ENCODE results near the gene RGS7BP.
"Not testable (repeated sequence)": the region's sequence is repeated elsewhere in the genome, so short reads cannot be mapped to it uniquely, and the experiment has no call there.

The RGS7BP gene

GRCh38 chr5:64534033-64534432 lies 28.2 kb downstream of the RGS7BP start:
- intact Hi-C loops (cut with DNase I) = no loop called here
- DNase-seq = no peak

- no peak for DNase-seq
- intact Hi-C loops (cut with DNase I) = no loop called here
Observed at GRCh38 chr5:64557911-64558310, 52.1 kb downstream of the RGS7BP start.

- intact Hi-C loops (cut with DNase I); DNase-seq: not testable (repeated sequence)
Observed at GRCh38 chr5:64558641-64559040, 52.8 kb downstream of the RGS7BP start.

DNA sequence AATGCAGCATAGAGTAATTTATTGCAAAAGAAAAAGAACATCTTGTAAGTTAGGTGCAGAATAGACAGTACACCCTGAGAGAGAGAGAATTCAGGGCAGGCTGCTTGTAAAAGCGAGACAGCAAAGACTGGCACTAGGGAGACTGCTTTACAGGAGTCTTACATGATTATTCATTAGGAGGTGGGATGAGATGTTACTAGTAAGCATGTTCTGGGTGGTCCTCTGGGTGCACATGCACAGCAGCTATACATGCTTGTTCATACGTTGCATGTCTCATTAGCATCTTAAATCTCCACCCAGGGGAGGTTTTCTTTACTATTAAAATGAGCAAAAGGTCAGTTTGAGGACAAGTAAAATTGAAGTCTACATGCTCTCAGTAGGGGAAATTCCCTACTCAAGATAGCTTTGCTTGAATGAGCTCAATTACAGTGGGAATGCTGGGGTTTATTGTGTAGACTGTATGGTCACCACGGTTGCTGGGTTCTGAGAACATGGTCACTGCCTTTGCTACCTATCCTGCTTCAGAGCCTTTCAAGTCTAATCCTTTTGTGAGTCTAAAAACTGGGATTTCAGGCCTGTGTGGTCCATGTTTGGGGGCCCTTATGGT lies 60.6 kb downstream of the RGS7BP start:
- intact Hi-C loops (cut with DNase I) = no loop called here
- DNase-seq = no peak

DNA sequence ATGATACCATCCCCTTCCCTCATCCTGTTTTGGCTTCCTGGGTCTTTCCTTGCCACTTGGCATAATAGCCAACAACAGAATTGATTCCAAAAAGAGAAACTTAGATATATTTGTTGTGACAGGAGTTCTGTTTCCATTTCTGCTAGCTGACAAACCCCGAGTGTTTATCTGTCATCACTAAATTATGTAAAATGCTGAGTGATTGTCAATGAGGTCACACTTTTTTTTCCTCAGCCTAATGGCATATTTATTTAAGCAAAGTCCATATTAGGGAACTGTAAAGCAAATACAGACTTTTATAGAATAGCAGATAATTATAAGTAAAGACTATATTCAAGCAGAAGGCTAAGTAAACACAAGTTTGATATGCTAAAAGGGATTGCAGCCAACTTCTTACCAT lies 64.0 kb downstream of the RGS7BP start:
- no peak for DNase-seq
- intact Hi-C loops (cut with DNase I) = no loop called here

DNA sequence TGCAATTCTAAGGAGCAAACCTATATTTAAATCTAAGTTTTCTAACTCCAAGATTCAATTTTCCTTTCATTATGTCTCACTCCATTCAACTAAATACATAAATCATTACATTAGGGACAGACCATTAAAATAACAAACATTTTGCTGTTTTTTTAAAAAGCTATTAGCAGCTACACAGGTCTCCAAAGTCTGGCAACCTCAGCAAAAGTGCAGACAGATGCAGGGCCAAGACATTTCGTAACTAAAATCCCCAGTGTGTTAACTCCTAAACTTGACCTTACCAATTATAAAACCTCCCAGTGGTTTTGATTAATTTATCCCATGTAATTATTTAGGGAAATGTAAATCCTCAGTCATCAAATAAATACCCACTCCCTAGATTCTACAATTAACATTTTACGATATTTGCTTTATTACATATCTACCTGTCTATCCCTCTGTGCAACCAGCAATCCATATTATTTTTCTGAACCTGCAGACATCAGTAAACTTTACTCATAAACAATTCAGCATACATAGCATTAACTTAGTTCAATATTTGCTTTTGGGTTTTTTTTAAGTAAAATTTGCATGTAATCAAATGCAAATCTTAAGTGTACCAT lies 64.7 kb downstream of the RGS7BP start:
- DNase-seq = no peak
- intact Hi-C loops (cut with DNase I) = no loop called here

DNA sequence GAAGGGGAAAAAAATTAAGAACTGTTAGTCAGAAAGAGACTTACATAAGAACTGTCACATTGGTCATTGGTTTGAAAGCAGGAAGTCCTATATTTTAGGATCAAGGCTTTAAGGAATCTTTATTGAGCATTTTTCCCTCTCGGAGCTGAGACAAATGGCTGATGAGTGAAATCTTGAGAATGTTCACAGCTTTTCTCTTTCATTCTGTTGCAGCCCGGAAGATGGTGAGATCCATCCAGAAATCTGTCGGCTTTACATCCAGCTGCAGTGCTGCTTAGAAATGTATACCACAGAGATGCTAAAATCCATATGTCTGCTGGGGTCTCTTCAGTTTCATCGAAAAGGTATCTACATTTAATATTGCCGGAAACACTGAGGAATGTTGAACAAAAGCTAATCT lies 69.7 kb downstream of the RGS7BP start:
- intact Hi-C loops (cut with DNase I) = no loop called here
- DNase-seq = no peak

- intact Hi-C loops (cut with DNase I) = no loop called here
- no peak for DNase-seq
Observed at GRCh38 chr5:64576250-64576649, 70.4 kb downstream of the RGS7BP start.

- intact Hi-C loops (cut with DNase I) = no loop called here
- no peak for DNase-seq
Observed at GRCh38 chr5:64585646-64586045, 79.8 kb downstream of the RGS7BP start.

DNA sequence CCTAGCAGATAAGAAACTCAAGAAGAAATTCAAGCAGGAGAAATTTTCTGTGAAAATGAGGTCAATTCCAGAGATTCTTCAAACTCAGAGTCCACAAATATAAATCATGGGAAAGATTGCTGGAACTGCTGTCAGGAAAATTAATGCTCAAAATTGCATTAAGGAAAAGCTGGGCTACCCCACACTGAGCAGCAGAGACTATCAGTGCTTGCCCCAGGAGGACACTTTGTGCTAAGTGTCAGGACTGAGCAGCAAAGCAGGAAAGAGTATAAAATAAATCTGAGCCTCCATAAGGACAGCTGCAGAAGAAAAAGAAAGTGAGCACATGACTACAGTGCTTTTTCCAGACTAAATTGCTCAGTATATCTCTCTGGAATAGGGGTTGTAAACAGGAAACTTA lies 81.6 kb downstream of the RGS7BP start:
- no peak for DNase-seq
- intact Hi-C loops (cut with DNase I) = no loop called here

DNA sequence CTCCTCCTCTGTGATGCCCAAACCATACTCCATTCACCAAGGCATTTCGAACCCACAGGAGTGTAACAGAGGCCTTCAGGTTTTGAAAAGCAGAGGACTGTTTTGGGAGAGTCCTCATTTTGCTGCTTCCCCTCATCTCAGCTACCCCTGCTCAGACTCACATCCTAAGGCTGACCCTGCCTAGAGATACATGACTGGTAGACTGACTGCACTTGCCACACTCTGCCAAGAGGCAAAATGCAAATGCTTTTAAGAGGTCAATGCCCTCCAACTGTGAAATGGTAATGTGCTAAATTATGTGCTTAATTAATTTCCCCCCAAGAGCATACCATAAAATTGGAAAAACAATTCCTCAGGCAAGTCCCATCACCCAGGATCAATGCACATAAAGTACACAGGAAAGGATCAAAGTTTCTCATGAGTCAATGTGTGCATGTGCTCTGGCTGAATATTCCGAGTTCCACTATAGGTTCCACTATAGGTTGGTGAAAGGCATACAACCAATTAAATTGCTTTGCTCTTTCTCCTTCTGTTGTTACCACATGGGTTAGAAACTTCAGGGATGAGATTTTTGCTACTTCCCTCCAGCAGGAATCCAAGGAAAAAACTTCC lies 87.0 kb downstream of the RGS7BP start:
- no peak for DNase-seq
- intact Hi-C loops (cut with DNase I) = loop anchor here (10.0 kb wide), 1 partner anchor 88 kb away; the partner anchor contains the start of gene RGS7BP

- intact Hi-C loops (cut with DNase I) = loop anchor here (10.0 kb wide), 1 partner anchor 89 kb away; the partner anchor contains the start of gene RGS7BP
- DNase-seq = no peak
Observed at GRCh38 chr5:64594025-64594424, 88.2 kb downstream of the RGS7BP start.

DNA sequence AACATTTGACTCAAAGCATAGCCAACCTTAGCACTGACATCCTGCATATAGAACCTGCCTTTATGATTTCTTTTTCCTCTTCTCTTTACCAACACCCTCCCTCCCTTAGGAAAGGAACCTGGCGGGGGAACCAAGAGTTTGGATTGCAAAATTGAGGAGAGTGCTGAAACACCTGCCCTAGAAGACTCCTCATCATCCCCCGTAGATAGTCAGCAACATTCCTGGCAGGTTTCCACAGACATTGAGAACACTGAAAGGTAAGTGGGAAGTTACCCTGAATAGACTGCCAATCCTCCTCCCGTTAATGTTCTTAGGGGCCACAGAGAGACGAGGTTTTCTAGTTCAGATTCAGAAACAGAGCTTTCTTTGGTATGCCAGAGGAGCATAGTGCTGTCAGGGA lies 88.8 kb downstream of the RGS7BP start:
- intact Hi-C loops (cut with DNase I) = loop anchor here (10.0 kb wide), 1 partner anchor 90 kb away; the partner anchor contains the start of gene RGS7BP

DNA sequence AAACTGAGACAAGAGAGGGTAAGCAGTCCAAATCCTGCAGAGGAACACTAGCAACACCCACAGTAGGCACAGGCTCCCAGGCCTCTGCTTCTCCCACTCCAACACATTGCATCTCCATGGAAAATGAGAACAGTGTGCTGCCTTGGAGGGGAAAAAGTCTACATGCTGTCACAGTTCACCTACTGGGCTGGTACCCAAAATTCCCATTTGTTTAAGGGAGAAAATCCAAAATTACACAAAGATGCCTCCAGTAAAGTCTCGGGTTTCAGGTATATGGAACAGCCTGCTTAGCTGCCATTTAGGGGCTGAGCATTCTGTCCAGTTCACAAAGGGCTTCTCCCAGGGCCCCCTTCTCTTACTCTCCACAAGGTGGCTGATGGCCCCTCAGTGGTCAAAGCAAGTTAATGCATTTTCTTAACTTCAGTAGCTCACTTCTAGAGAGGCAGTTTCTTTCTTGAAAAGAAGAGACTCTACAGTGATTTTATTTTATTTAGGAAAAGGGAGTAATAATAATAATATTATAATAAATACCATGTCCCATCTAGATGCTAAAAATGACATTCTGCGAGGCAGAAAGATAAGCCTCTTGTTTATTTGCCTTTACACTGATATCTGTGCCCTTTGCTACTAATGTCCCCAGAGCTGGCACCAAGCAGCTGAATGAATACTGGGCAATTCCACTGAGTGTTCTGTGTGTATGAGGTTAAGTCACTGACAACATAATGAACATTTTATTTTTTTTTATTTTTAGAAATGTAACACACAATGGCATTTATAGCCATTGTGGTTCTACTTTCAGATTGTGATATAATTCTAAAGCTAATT lies 89.4 kb downstream of the RGS7BP start:
- peak in 8 of 10 donors; percentile 17 to 90 (median 46) for DNase-seq
- intact Hi-C loops (cut with DNase I) = loop anchor here (10.0 kb wide), 1 partner anchor 90 kb away; the partner anchor contains the start of gene RGS7BP

More for the DNA sequence above, 88.8 kb downstream of the RGS7BP start:
- DNase-seq = no peak

DNA sequence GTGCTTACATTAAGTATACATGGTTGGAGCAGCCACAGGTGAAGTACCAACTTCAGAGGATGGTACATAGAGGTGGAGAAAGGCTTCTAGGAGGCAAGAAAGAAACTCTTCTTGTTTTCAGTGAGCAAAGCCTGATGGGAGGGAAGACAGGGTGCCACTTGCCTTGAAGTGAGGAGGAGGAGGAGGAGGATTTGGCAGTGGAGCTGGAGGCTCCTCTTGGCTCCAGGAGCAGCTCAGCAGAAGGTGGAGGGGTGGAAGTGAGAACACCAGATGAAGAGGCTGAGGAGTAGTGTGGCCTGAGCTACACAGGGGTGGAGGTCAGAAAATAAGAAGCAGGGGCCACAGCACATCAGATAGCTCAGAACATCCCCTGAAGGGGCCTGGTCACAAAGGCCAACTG lies 93.4 kb downstream of the RGS7BP start:
- intact Hi-C loops (cut with DNase I) = loop anchor here (10.0 kb wide), 1 partner anchor 94 kb away; the partner anchor contains the start of gene RGS7BP
- peak in 6 of 10 donors; percentile 21 to 90 (median 54) for DNase-seq

- DNase-seq = no peak
- intact Hi-C loops (cut with DNase I) = no loop called here
Observed at GRCh38 chr5:64603676-64604075, 97.9 kb downstream of the RGS7BP start.

DNA sequence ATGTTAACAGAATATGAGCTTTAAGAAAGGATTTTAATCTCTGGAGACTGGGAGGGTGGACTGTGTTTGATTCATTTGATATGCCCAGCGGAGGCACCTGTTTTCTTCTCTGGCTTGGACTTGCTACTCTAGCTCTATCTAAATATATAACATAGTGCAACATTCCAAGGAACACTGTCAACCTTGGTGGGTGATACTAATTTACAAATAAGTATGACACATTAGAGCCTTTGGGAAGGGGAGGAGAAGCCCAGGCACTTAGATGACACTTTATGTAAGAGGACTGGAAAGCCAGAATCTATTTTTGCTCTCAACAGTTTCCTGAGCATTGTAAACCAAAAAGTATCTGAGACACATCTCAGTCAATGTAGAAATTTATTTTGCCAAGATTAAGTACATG lies 101.1 kb downstream of the RGS7BP start:
- DNase-seq = no peak
- intact Hi-C loops (cut with DNase I) = no loop called here

DNA sequence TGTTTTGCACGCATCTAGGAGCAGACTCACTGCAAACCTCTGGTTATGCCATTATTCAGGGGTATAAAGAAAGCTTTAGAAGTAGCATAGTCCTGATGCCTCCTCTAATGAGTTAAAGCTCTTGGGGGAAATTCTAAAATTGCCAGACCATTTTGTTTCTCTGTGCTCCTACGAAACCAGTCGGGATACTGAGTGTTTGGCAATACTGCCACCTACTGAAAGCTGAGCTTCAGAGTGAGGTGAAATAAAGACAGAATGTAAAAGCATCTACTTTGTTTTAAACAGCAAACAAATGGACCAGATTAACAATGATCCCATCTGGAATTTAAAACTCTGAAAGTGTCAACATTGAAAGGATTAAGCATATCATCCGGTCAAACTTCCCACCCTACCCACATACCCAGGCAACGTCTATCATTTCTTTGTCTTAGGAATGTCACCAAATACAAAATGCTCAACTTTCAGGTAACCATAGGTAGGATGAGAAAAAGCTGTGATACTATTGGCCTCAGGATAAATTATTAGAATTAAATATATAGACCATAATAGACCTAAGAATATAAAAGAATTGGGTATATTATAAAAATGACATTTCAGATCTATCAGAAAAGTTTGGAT lies 106.6 kb downstream of the RGS7BP start:
- intact Hi-C loops (cut with DNase I) = loop anchor here (1.0 to 5.0 kb wide), 3 partner anchors 105 to 464 kb away; partner anchors contain the start of gene RGS7BP
- peak in 3 of 10 donors; percentile 26 to 53 (median 26) for DNase-seq

GRCh38 chr5:64615895-64616294 lies 110.1 kb downstream of the RGS7BP start:
- DNase-seq = no peak
- intact Hi-C loops (cut with DNase I) = no loop called here

DNA sequence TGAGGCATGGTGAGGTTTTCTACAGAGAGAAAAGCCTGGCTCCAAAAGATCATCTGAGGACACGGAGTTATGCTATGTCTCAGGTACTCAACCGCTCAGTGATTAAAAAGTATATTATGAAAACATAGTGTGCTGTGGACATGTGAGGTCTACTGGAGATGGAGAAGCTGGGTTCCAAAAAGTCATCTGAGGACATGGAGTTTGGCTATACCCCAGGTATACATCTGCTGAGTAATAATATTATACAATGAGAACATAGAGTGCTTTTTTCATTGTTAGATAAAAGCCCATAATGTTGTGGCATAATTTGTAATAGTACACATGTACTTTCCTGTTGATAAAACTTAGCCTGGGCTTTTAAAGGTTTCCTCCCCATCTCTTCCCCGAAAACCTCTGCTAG lies 113.8 kb downstream of the RGS7BP start:
- intact Hi-C loops (cut with DNase I) = no loop called here
- no peak for DNase-seq

Data from posterior cingulate gyrus (tissue), 11 donors.